Astrocyte of the hippocampus (primary cell): ENCODE results near the gene TGIF1.

ENCODE experiments used
- DNase-seq: peaks from one replicate; pipeline ENCODE4 v3.0.0; 2011; ENCODE audit warnings: low read depth, low spot score

TGIF1 gene

GRCh38 chr18:3482258-3482657 lies 32.3 kb downstream of the TGIF1 start:
- DNase-seq, result no peak

GRCh38 chr18:3485153-3486149 lies 35.5 kb downstream of the TGIF1 start:
- no peak for DNase-seq

GRCh38 chr18:3486512-3486911 lies 36.5 kb downstream of the TGIF1 start:
- no peak for DNase-seq

GRCh38 chr18:3489462-3489861 lies 39.5 kb downstream of the TGIF1 start:
- DNase-seq, result no peak

- DNase-seq, result no peak
These were observed 42.1 kb downstream of the TGIF1 start for GRCh38 chr18:3491981-3492555.

GRCh38 chr18:3492721-3493120 lies 42.7 kb downstream of the TGIF1 start:
- no peak for DNase-seq

- no peak for DNase-seq
These were observed 43.7 kb downstream of the TGIF1 start for GRCh38 chr18:3493501-3494244.

GRCh38 chr18:3494245-3494526 lies 44.2 kb downstream of the TGIF1 start:
- no peak for DNase-seq

GRCh38 chr18:3494569-3494968 lies 44.6 kb downstream of the TGIF1 start:
- no peak for DNase-seq

- DNase-seq, result no peak
These were observed 45.9 kb downstream of the TGIF1 start for GRCh38 chr18:3495691-3496430.

GRCh38 chr18:3498698-3499471 lies 48.9 kb downstream of the TGIF1 start:
- DNase-seq, result peak; percentile 76

GRCh38 chr18:3499501-3499900 lies 49.5 kb downstream of the TGIF1 start:
- DNase-seq, result no peak

GRCh38 chr18:3500016-3500415 lies 50.0 kb downstream of the TGIF1 start:
- DNase-seq, result peak; percentile 40

- no peak for DNase-seq
These were observed 52.7 kb downstream of the TGIF1 start for GRCh38 chr18:3502650-3503049.

- DNase-seq, result no peak
These were observed 54.7 kb downstream of the TGIF1 start for GRCh38 chr18:3504637-3505036.

- no peak for DNase-seq
These were observed 58.9 kb downstream of the TGIF1 start for GRCh38 chr18:3508576-3509549.
